ENCODE results near the gene NLRP3. TPM values are rescaled to one million over a fixed set of nuclear protein-coding genes. Genes with fewer than 3 reads are reported as not detected.
"Not testable (repeated sequence)": the region's sequence is repeated elsewhere in the genome, so short reads cannot be mapped to it uniquely, and the experiment has no call there.

Gene NLRP3
- total RNA-seq, 3 donors from 2014 or later: 0.55 to 1.5 (median 0.89) TPM

DNA sequence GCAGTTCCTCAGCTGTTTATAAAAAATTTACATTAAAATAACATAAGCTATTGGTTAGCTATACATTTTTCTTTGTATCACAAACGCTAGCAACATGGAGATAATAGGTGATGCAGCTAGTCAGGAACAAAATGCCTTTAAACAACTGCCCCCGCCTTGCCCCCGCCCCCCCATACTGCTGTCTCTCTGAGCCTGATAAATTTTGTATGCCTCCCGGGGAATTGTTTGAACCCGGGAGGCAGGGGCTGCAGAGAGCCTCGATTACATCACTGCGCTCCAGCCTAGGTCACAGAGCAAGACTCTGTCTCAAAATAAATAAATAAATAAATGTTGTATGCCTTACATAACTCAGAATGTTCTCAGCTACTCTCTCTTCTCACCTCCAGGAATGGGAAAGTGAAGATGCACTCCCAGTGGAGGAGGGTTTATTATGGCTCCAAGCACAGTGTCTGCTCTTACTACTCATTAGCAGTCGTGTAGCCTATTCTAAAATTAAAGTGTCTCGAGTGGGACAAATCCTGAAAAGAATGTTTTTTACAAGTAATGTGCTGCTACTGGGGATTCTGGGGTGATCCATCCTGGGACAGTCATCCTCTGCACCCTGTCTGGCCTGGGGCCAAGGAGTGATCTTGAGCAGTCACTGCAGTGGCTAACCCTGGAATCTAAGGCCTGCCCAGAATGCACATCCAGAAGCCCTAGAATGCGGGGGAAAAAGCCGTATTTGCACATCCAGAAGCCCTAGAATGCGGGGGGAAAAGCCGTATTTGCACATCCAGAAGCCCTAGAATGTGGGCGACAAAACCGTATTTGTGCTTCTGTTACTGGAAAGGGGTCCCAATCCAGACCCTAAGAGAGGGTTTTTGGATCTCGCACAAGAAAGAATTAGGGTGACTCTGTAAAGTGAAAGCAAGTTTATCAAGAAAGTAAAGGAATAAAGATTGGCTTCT is 44.9 kb upstream of the NLRP3 start:
- Histone ChIP-seq H3K4me1 (ENCODE audit: low read depth) (no peaks in the 10 kb centered on the region), H3K4me3 (no peak overlapping the region), H3K36me3 (ENCODE audit: low read depth) (no peaks in the 10 kb centered on the region), H3K9me3 (no peaks in the 10 kb centered on the region)
- DNase-seq: no peak
- intact Hi-C loops (cut with DNase I, micrococcal nuclease): no loop called here
- TF ChIP-seq CTCF (IDR thresholded peaks at IDR 0.05): no peak
- ATAC-seq: no peak

GRCh38 chr1:247371801-247372259 is 44.1 kb upstream of the NLRP3 start:
- intact Hi-C loops (cut with DNase I, micrococcal nuclease): no loop called here
- no peaks in the 10 kb centered on the region for H3K36me3 ChIP-seq (ENCODE audit: low read depth)

DNA sequence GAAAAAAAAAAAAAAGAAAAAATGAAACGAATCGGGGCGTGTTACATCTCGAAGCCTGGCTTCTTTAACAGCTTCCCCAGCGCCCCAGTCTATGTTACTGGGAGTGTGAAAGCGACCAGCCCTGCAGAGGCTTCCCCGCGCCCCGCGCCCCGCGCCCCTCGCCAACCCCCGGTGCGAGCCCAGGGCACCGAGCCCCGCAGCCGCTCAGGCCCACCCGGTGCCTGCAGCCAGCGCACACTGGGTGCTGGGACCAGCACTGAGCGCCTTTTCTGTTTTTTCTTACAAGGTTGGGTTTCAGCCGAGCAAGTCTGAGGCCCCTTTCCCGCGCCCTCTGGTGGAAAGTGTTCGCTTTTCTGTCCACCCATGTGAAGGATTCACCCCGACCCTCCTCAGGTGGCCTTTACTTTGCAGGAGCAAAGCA is 42.2 kb upstream of the NLRP3 start:
- H3K9me3 ChIP-seq: no peaks in the 10 kb centered on the region
- ATAC-seq: peak; percentile 69
- no peaks in the 10 kb centered on the region for H3K36me3 ChIP-seq (ENCODE audit: low read depth)
- H3K4me3 ChIP-seq: no peak overlapping the region
- no peaks in the 10 kb centered on the region for H3K4me1 ChIP-seq (ENCODE audit: low read depth)
- intact Hi-C loops (cut with DNase I, micrococcal nuclease): no loop called here
- peak; percentile 25 for TF ChIP-seq CTCF (IDR thresholded peaks at IDR 0.05)
- DNase-seq: peak in 2 of 3 donors; percentile 56 to 61

More at GRCh38 chr1:247371801-247372259, 44.1 kb upstream of the NLRP3 start:
- Histone ChIP-seq H3K4me1 (ENCODE audit: low read depth) (no peaks in the 10 kb centered on the region), H3K9me3 (no peaks in the 10 kb centered on the region), H3K4me3 (no peak overlapping the region)
- no peak for TF ChIP-seq CTCF (IDR thresholded peaks at IDR 0.05)
- ATAC-seq: no peak
- DNase-seq: no peak

- H3K4me1 ChIP-seq (ENCODE audit: low read depth); H3K4me3 ChIP-seq; H3K36me3 ChIP-seq (ENCODE audit: low read depth); ATAC-seq; DNase-seq; intact Hi-C loops (cut with DNase I, micrococcal nuclease); H3K9me3 ChIP-seq: not testable (repeated sequence)
These were observed 41.2 kb upstream of the NLRP3 start for GRCh38 chr1:247374651-247375334.

- H3K36me3 ChIP-seq (ENCODE audit: low read depth): no peaks in the 10 kb centered on the region
- no peaks in the 10 kb centered on the region for H3K4me1 ChIP-seq (ENCODE audit: low read depth)
- TF ChIP-seq CTCF (IDR thresholded peaks at IDR 0.05): no peak
- no peaks in the 10 kb centered on the region for H3K9me3 ChIP-seq
- no peak overlapping the region for H3K4me3 ChIP-seq
- intact Hi-C loops (cut with DNase I, micrococcal nuclease): no loop called here
- ATAC-seq (no peak), DNase-seq (no peak)
These were observed 40.2 kb upstream of the NLRP3 start for GRCh38 chr1:247375747-247376146.

DNA sequence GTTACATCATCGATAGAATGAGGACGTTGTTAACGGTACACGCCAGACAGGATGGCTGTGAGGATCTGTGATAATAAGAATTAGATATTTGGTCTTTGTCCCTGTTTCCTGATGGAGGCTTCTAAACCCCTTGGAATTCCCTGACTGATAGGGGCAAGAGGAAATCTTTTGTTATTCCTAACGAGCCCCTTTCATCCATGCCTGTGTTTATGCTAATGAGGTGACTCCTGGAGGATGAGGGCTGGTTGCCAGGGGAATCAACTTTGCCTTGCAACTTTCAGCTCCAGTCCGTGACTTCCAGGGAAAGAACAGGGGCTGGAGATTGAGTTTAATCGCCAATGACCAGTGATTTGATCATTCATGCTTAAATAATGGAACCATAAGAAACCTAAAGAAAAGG is 39.3 kb upstream of the NLRP3 start:
- no peaks in the 10 kb centered on the region for H3K36me3 ChIP-seq (ENCODE audit: low read depth)
- H3K9me3 ChIP-seq: no peaks in the 10 kb centered on the region
- ATAC-seq (no peak), DNase-seq (no peak)
- intact Hi-C loops (cut with DNase I, micrococcal nuclease): no loop called here
- H3K4me1 ChIP-seq (ENCODE audit: low read depth): no peaks in the 10 kb centered on the region
- no peak overlapping the region for H3K4me3 ChIP-seq
- TF ChIP-seq CTCF (IDR thresholded peaks at IDR 0.05): no peak

DNA sequence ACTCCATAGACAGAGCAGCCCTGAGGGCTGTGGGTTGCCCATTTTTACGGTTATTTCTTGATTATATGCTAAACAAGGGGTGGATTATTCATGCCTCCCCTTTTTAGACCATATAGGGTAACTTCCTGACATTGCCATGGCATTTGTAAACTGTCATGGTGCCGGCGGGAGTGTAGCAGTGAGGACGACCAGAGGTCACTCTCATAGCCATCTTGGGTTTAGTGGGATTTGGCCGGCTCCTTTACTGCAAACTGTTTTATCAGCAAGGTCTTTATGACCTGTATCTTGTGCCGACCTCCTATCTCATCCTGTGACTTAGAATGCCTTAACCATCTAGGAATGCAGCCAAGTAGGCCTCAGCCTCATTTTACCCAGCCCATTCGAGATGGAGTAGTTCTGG is 38.3 kb upstream of the NLRP3 start:
- H3K9me3 ChIP-seq; ATAC-seq; intact Hi-C loops (cut with DNase I, micrococcal nuclease): not testable (repeated sequence)

More for the DNA sequence above, 38.3 kb upstream of the NLRP3 start:
- DNase-seq; H3K4me1 ChIP-seq (ENCODE audit: low read depth); H3K36me3 ChIP-seq (ENCODE audit: low read depth); H3K4me3 ChIP-seq: not testable (repeated sequence)
